Measurements from ENCODE around the gene RGS5.
"Not testable (repeated sequence)": the region's sequence is repeated elsewhere in the genome, so short reads cannot be mapped to it uniquely, and the experiment has no call there.

Gene RGS5, protein sequence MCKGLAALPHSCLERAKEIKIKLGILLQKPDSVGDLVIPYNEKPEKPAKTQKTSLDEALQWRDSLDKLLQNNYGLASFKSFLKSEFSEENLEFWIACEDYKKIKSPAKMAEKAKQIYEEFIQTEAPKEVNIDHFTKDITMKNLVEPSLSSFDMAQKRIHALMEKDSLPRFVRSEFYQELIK

DNA sequence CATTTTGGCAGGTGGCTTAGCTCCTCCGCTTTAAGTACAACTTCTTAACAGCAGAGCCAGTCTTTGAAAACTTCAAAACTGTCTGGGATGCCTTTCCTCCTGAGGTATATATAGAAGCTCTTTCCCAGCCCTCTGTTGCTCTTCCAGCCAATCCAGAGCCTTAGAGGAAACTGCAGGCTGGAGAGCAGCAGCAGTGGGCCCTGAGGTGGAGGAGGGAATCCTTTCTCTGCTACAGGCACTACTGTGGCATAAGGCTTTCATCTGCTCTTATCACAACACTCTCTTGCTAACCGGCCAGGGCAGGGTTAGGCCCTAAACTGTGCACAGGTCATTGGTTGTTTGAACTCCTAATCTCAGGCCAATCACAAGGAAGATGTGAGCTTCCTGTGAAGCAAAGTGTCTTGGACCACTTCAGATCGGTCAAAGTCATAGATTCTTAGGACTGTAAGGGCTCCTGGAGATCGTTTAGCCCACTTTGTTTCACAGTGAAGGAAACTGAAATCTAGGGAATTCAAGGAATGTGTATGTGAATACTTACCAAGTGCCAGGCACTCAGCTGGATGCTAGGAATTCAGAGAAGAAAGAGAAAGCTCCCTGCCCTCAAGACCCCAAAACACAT lies at the start of gene RGS5:
Gene RGS5, minus strand, starts transcription at position 84 of the 619 bp plus-strand sequence. Its CDS starts 81 bp downstream, at position 3.
- Histone ChIP-seq H3K36me3 (ENCODE audit: control insufficient read depth, insufficient read depth, low read length) (no peaks in the 10 kb centered on the region), H3K4me1 (ENCODE audit: control insufficient read depth, insufficient read depth, low read length) (peaks cover 41% of the 10 kb centered on the region), H3K9ac (ENCODE audit: low read depth, low read length) (peak within 1 kb of the TSS; percentile 43), H3K4me3 (ENCODE audit: low read depth, low read length) (peak within 1 kb of the TSS; percentile 49), H3K27ac (ENCODE audit: low read depth, low read length) (peak within 1 kb of the TSS; percentile 94), H3K9me3 (ENCODE audit: control insufficient read depth, insufficient read depth, low read length) (no peaks in the 10 kb centered on the region), H3K27me3 (ENCODE audit: control insufficient read depth, insufficient read depth, low read length) (no peaks in the 10 kb centered on the region)

DNA sequence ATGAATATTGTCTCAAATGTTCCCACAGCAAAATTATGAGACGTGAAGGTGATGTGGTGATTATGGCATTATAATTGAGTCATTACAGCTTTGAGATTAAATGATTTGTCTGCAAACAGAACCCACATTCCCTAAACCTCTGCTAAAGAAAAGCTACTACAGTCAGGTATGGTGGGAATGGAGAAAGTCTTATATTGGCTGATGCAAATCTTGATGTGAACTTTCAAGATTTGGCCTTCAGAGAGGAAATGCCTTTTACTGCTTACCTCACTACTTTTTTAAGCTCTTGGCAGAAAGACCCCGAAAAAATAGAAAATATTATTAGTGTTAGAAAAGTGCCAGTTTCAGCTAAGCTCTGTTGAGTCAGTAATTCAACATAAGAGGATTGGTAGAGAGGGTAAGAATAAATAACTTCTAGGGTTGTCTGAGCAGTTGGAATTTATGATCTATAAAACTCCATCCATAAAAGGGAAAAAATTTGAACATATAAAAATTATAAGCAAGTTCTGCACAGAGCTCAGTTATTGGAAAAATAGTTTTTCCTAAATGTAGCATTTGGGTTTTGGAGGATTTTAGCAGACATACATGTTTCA lies 47.8 kb upstream of the RGS5 start:
- Histone ChIP-seq H3K9me3 (ENCODE audit: control insufficient read depth, insufficient read depth, low read length) (no peaks in the 10 kb centered on the region), H3K9ac (ENCODE audit: low read depth, low read length) (no peak overlapping the region), H3K36me3 (ENCODE audit: control insufficient read depth, insufficient read depth, low read length) (no peaks in the 10 kb centered on the region), H3K27ac (ENCODE audit: low read depth, low read length) (no peak overlapping the region), H3K4me1 (ENCODE audit: control insufficient read depth, insufficient read depth, low read length) (no peaks in the 10 kb centered on the region), H3K4me3 (ENCODE audit: low read depth, low read length) (no peak overlapping the region), H3K27me3 (ENCODE audit: control insufficient read depth, insufficient read depth, low read length) (no peaks in the 10 kb centered on the region)

DNA sequence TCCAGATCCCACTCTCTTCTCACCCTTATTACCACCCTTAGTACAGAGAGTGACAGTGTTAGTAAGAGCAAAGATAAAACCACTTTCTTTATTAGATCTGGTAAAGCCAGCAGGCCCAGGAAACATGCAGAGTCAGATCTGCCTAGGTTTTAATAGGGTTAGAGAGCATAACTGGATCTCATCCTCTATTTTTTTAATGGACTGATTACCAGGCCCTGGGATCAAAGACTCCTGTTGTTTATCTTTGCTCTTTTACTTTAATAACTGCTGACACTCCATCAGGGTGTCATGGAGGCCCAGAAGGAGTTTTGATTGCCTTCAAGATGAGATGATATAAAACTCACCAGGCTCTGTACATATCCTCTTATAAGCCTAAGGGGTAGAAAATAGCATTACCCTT lies 45.3 kb upstream of the RGS5 start:
- Histone ChIP-seq H3K36me3 (ENCODE audit: control insufficient read depth, insufficient read depth, low read length) (no peaks in the 10 kb centered on the region), H3K9me3 (ENCODE audit: control insufficient read depth, insufficient read depth, low read length) (no peaks in the 10 kb centered on the region), H3K9ac (ENCODE audit: low read depth, low read length) (no peak overlapping the region), H3K4me3 (ENCODE audit: low read depth, low read length) (no peak overlapping the region), H3K4me1 (ENCODE audit: control insufficient read depth, insufficient read depth, low read length) (no peaks in the 10 kb centered on the region), H3K27ac (ENCODE audit: low read depth, low read length) (no peak overlapping the region), H3K27me3 (ENCODE audit: control insufficient read depth, insufficient read depth, low read length) (no peaks in the 10 kb centered on the region)

DNA sequence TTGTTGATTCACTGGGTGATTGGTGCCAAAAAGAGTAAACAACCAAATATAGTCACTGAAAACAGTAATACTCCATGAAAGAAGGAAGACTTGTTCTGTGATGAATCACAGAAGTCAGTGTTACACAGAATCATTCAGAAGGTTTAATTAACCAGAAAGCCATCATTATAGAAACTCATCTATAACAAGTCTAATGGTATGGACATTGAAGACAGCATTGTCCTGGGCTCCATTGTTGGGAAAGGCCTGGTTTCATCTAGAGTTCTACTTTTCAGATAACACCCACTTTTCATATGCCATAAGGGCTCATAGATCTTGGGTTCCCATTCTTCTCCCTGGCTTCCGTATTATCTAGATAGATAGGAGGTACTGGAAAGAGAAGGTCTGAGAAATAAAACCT lies 41.9 kb upstream of the RGS5 start:
- not testable (repeated sequence) for H3K27me3 ChIP-seq (ENCODE audit: control insufficient read depth, insufficient read depth, low read length); H3K27ac ChIP-seq (ENCODE audit: low read depth, low read length); H3K9me3 ChIP-seq (ENCODE audit: control insufficient read depth, insufficient read depth, low read length); H3K4me3 ChIP-seq (ENCODE audit: low read depth, low read length); H3K4me1 ChIP-seq (ENCODE audit: control insufficient read depth, insufficient read depth, low read length); H3K9ac ChIP-seq (ENCODE audit: low read depth, low read length); H3K36me3 ChIP-seq (ENCODE audit: control insufficient read depth, insufficient read depth, low read length)

DNA sequence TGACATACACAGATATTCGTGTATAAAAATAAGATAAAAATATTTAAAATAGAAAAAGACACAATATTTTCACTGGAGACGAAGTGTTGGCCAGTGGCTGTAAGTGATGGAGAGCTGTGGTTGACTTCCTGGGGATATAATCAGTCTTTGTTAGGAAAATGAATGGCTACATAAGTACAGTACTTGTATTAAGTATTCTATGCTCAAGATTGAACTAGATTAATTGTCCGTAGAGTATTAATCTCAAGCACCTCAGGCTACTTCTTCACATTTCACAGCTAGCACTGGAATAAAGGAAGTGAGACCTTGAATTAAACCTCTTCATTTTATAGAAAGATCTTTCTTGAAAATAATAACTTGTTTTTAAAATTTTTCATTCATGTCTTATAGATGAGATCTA lies 39.0 kb upstream of the RGS5 start:
- H3K4me3 ChIP-seq (ENCODE audit: low read depth, low read length): no peak overlapping the region
- H3K27me3 ChIP-seq (ENCODE audit: control insufficient read depth, insufficient read depth, low read length): no peaks in the 10 kb centered on the region
- H3K27ac ChIP-seq (ENCODE audit: low read depth, low read length): no peak overlapping the region
- H3K9ac ChIP-seq (ENCODE audit: low read depth, low read length): no peak overlapping the region
- no peaks in the 10 kb centered on the region for H3K9me3 ChIP-seq (ENCODE audit: control insufficient read depth, insufficient read depth, low read length)
- H3K4me1 ChIP-seq (ENCODE audit: control insufficient read depth, insufficient read depth, low read length): no peaks in the 10 kb centered on the region
- H3K36me3 ChIP-seq (ENCODE audit: control insufficient read depth, insufficient read depth, low read length): no peaks in the 10 kb centered on the region

DNA sequence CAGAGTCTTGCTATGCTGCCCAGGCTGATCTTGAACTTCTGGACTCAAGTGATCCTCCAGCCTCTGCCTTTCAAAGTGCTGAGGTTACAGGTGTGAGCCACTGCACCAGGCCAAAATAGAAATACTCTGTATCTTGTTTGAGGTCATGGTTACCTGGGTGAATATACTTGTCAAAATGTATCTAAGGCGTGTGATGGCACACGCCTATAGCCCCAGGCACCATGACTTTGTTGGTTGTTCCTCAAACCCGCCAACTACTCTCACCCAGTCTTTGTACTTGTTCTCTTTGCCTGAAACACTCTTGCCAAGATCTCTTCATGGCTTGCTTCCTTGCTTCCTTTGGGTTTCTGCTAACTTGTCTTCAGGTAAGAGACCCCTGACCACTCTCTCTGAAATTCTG lies 38.0 kb upstream of the RGS5 start:
- no peak overlapping the region for H3K27ac ChIP-seq (ENCODE audit: low read depth, low read length)
- H3K9ac ChIP-seq (ENCODE audit: low read depth, low read length): no peak overlapping the region
- no peak overlapping the region for H3K4me3 ChIP-seq (ENCODE audit: low read depth, low read length)
- no peaks in the 10 kb centered on the region for H3K4me1 ChIP-seq (ENCODE audit: control insufficient read depth, insufficient read depth, low read length)
- H3K36me3 ChIP-seq (ENCODE audit: control insufficient read depth, insufficient read depth, low read length): no peaks in the 10 kb centered on the region
- no peaks in the 10 kb centered on the region for H3K9me3 ChIP-seq (ENCODE audit: control insufficient read depth, insufficient read depth, low read length)
- no peaks in the 10 kb centered on the region for H3K27me3 ChIP-seq (ENCODE audit: control insufficient read depth, insufficient read depth, low read length)

DNA sequence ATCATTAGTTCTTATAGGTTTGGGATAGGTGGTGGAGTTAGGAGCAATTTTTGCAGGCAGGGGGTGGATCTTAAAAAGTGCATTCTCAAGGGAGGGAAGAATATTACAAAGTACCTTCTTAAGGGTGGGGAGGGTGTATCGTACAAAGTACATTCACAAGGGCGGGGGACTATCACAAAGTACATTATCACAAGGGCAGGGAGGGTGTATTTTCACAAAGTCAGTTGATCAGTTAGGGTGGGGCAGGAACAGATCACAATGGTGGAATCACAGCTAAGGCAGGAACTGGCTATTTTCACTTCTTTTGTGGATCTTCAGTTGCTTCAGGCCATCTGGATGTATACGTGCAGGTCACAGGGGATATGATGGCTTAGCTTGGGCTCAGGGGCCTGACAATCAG lies 30.9 kb upstream of the RGS5 start:
- not testable (repeated sequence) for H3K36me3 ChIP-seq (ENCODE audit: control insufficient read depth, insufficient read depth, low read length); H3K9me3 ChIP-seq (ENCODE audit: control insufficient read depth, insufficient read depth, low read length); H3K27ac ChIP-seq (ENCODE audit: low read depth, low read length); H3K27me3 ChIP-seq (ENCODE audit: control insufficient read depth, insufficient read depth, low read length); H3K4me3 ChIP-seq (ENCODE audit: low read depth, low read length); H3K9ac ChIP-seq (ENCODE audit: low read depth, low read length)
- H3K4me1 ChIP-seq (ENCODE audit: control insufficient read depth, insufficient read depth, low read length): peaks cover 11% of the 10 kb centered on the region; the same call in 1 of the 2 replicates

DNA sequence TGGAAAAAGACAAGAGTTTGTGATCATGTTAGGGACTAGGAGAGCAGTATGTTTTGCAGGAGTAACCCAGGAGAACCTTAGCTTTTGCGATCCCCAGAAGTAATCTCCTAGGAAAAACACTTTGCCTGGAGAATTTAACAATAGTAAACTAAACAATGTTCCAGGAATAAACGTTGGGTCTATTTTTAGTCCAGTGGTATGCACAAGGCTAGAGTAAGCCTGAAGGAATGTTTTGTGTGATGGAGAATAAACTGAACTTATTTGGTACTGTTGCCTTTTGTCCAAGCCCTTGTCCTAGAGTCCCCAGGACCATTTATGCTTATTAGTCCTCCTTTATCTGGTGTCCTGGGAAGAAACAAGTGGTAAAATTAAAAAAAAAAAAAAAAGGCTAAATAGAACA lies 28.7 kb upstream of the RGS5 start:
- no peak overlapping the region for H3K4me3 ChIP-seq (ENCODE audit: low read depth, low read length)
- no peaks in the 10 kb centered on the region for H3K36me3 ChIP-seq (ENCODE audit: control insufficient read depth, insufficient read depth, low read length)
- no peak overlapping the region for H3K9ac ChIP-seq (ENCODE audit: low read depth, low read length)
- peaks cover 11% of the 10 kb centered on the region; the same call in 1 of the 2 replicates for H3K4me1 ChIP-seq (ENCODE audit: control insufficient read depth, insufficient read depth, low read length)
- H3K27ac ChIP-seq (ENCODE audit: low read depth, low read length): no peak overlapping the region
- H3K27me3 ChIP-seq (ENCODE audit: control insufficient read depth, insufficient read depth, low read length): no peaks in the 10 kb centered on the region
- H3K9me3 ChIP-seq (ENCODE audit: control insufficient read depth, insufficient read depth, low read length): peaks cover 7% of the 10 kb centered on the region; the same call in 1 of the 2 replicates

DNA sequence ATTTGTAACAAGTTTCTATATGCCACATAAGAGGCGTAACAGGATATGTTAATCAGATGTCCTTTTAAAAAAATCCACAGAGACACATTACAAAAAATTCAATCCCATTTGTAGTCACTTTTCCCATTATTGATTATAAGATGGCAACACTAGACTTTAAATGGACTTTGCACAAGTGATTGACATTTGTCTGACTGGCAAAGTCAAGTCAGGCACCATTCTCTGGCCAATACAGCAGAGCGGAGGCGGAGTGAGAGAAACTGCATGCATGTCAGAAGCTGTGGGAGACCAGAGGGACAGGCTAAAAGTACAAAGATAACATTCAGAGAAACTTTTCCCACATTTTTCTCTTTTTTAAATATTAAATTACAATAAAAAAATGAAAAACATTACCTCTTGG lies 28.1 kb upstream of the RGS5 start:
- Histone ChIP-seq H3K4me3 (ENCODE audit: low read depth, low read length) (no peak overlapping the region), H3K27me3 (ENCODE audit: control insufficient read depth, insufficient read depth, low read length) (no peaks in the 10 kb centered on the region), H3K36me3 (ENCODE audit: control insufficient read depth, insufficient read depth, low read length) (no peaks in the 10 kb centered on the region), H3K4me1 (ENCODE audit: control insufficient read depth, insufficient read depth, low read length) (peaks cover 11% of the 10 kb centered on the region; the same call in 1 of the 2 replicates), H3K27ac (ENCODE audit: low read depth, low read length) (no peak overlapping the region), H3K9me3 (ENCODE audit: control insufficient read depth, insufficient read depth, low read length) (peaks cover 7% of the 10 kb centered on the region; the same call in 1 of the 2 replicates), H3K9ac (ENCODE audit: low read depth, low read length) (no peak overlapping the region)

DNA sequence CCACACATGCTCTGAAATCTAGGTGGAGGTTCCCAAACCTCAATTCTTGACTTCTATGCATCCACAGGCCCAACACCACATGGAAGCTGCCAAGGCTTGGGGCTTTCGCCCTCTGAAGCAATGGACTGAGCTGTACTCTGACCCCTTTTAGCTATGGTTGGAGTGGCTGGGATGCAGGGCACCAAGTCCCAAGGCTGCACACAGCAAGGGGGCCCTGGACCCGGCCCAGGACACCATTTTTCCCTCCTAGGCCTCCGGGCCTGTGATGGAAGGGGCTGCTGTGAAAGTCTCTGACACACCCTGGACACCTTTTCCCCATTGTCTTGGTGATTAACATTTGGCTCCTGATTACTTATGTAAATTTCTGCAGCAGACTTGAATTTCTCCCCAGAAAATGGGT lies 25.6 kb upstream of the RGS5 start:
- H3K36me3 ChIP-seq (ENCODE audit: control insufficient read depth, insufficient read depth, low read length); H3K27me3 ChIP-seq (ENCODE audit: control insufficient read depth, insufficient read depth, low read length); H3K27ac ChIP-seq (ENCODE audit: low read depth, low read length); H3K9me3 ChIP-seq (ENCODE audit: control insufficient read depth, insufficient read depth, low read length); H3K9ac ChIP-seq (ENCODE audit: low read depth, low read length); H3K4me3 ChIP-seq (ENCODE audit: low read depth, low read length): not testable (repeated sequence)
- peaks cover 11% of the 10 kb centered on the region; the same call in 1 of the 2 replicates for H3K4me1 ChIP-seq (ENCODE audit: control insufficient read depth, insufficient read depth, low read length)

DNA sequence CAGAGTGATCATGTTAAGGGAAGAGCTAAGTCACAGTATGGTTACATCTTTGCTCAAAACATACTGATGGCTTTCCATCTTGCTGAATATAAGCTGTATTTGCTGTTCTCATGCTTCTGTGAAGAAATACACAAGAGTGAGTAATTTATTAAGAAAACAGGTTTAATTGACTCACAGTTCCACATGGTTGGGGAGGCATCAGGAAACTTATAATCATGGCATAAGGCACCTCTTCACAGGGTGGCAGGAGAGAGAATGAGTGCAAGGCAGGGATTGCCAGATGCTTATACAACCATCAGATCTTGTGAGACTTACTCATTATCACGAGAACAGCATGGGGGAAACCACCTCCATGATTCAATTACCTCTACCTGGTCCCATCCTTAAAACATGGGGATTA lies 24.4 kb upstream of the RGS5 start:
- no peak overlapping the region for H3K27ac ChIP-seq (ENCODE audit: low read depth, low read length)
- peaks cover 10% of the 10 kb centered on the region; the same call in 1 of the 2 replicates for H3K4me1 ChIP-seq (ENCODE audit: control insufficient read depth, insufficient read depth, low read length)

More for the DNA sequence above, 24.4 kb upstream of the RGS5 start:
- Histone ChIP-seq H3K9me3 (ENCODE audit: control insufficient read depth, insufficient read depth, low read length) (peaks cover 7% of the 10 kb centered on the region; the same call in 1 of the 2 replicates), H3K9ac (ENCODE audit: low read depth, low read length) (no peak overlapping the region), H3K4me3 (ENCODE audit: low read depth, low read length) (no peak overlapping the region), H3K36me3 (ENCODE audit: control insufficient read depth, insufficient read depth, low read length) (no peaks in the 10 kb centered on the region), H3K27me3 (ENCODE audit: control insufficient read depth, insufficient read depth, low read length) (no peaks in the 10 kb centered on the region)

Data from HUES48 (cell line).